Stimulated activated naive B cell treated with anti-CD40 and anti-IgM and Interleukin-4, amounts not matched to agents 10 μg/mL and 1 μg/mL and 100 μg/mL, for 72 hours (primary cell): ENCODE data around the gene CTPS1.
A peak's percentile ranks its signal among the peaks of the same experiment; 100 is the strongest.

ENCODE experiments used
- ATAC-seq, 2 donors: fragments of 150-1000 bp; cut with Tn5 transposase; replicated peaks; 2 replicates each; pipeline ENCODE4 v1.10.0; 2021; ENCODE audit warnings: moderate library complexity in 1 of 2
- DNase-seq: peaks from one replicate; pipeline ENCODE4 v3.0.0; 2021
- H3K27ac Mint-ChIP-seq: one replicate; pipeline ENCODE4 v1.8.0; 2022; ENCODE audit warnings: mild to moderate bottlenecking, mixed read lengths
- H3K27me3 Mint-ChIP-seq, 2 donors: one replicate each; pipeline ENCODE4 v1.8.0; 2022; ENCODE audit warnings: mixed read lengths in 2 of 2
- H3K36me3 Mint-ChIP-seq, 2 donors: one replicate each; pipeline ENCODE4 v1.8.0; 2022; ENCODE audit warnings: mixed read lengths in 2 of 2, mild to moderate bottlenecking in 1 of 2
- H3K4me1 Mint-ChIP-seq, 2 donors: one replicate each; pipeline ENCODE4 v1.8.0; 2022; ENCODE audit warnings: mixed read lengths in 2 of 2, mild to moderate bottlenecking in 1 of 2
- H3K4me3 Mint-ChIP-seq, 2 donors: one replicate each; pipeline ENCODE4 v1.8.0; 2022; ENCODE audit warnings: mild to moderate bottlenecking in 2 of 2, mixed read lengths in 2 of 2, moderate library complexity in 1 of 2
- H3K9me3 Mint-ChIP-seq, 2 donors: one replicate each; pipeline ENCODE4 v1.8.0; 2022; ENCODE audit warnings: mixed read lengths in 2 of 2, mild to moderate bottlenecking in 1 of 2

The CTPS1 gene

DNA sequence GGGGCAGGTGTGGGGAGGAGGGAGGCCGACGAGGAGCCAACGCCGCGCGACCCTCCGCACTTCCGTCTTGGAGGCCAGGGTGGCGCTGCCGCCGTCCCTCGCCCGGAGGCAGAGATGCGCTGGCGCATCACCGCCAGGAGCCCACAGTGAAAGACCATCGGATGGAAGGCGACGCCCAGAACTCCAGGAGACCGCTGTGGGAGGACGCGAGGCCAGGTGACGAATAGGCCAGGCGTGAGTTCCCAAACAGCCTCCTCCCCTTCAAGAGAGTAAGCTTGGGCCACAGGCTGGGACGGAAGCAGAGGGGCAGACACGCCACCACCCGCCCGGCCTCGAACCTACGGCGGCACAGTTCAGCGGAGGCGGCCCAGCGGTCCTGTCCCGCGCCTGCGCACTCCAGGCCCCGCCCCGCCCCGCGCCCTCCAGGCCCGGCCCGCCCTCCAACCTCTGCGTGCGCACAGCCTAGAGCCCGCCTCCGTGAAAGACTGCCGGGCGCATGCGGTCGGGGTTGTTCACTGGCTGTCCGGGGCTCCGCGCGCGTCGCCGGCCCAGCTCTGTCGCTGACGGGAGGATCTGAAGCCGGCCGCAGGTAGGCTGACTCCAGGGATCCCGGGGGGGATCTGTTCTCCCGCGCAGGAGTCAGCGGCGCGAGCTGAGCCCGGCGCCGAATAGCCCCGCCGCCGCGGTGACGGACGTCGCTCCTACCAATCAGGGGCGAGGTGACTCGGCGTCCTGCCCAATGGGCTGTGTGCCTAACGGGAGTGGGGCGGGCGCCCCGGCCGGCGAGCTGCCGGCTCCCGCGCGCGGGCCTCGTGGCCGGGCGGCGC, at the start of gene CTPS1:
TSS of gene CTPS1 (plus strand) at position 456 of the 827 bp plus-strand sequence. CDS start 3,595 bp downstream, outside the sequence.
- peak within 1 kb of the TSS; percentile 99 for H3K27ac Mint-ChIP-seq
- H3K4me3 Mint-ChIP-seq: peak within 1 kb of the TSS; percentile 92 to 94
- no peaks in the 10 kb centered on the region for H3K9me3 Mint-ChIP-seq
- ATAC-seq (peak; percentile 87 to 89), DNase-seq (peak; percentile 91)
- peaks cover 22 to 23% of the 10 kb centered on the region in 2 donors for H3K36me3 Mint-ChIP-seq
- H3K4me1 Mint-ChIP-seq: peaks cover 18 to 41% of the 10 kb centered on the region in 2 donors
- H3K27me3 Mint-ChIP-seq: no peaks in the 10 kb centered on the region

DNA sequence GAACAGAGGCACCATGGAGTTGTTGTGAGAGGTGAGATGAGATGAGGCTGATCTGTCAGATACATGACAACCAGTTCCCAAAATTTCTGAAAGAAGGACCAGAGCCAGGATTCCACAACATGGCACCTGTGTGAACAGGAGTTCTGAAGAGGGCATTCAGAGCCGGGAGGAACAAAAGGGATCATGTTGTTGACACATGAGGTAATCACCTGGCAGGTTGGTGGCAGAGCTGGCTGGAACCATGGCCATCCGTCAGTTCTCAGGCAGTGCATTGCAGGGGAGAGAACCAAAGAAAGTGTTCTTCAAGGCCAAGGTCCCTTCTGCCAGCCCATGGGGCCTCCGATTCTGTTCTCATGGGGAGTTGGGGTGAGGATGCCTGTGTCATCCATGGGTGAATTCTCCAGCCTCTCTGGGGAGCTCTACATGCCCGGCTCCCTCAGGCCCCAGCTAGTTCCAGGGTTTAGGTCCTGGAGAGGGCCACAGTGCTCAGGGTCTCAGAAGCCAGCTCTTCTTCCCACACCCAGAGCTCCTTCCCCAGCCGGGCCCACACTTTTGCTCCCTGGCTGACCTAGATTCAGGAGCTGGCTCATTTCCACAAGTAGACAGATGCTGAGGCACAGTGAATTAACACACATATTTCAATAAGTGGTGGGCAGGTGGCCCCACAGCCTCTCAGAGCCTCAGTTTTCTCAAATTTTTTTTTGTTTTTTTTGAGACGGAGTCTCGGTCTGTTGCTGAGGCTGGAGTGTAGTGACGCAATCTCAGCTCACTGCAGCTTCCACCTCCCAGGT, 49.1 kb upstream of the CTPS1 start:
- H3K27ac Mint-ChIP-seq: no peak overlapping the region
- H3K36me3 Mint-ChIP-seq: no peaks in the 10 kb centered on the region
- H3K9me3 Mint-ChIP-seq: no peaks in the 10 kb centered on the region
- ATAC-seq (no peak), DNase-seq (no peak)
- H3K4me1 Mint-ChIP-seq: peaks cover 0 to 3% of the 10 kb centered on the region in 2 donors
- no peak overlapping the region for H3K4me3 Mint-ChIP-seq
- peaks cover 15 to 19% of the 10 kb centered on the region in 2 donors for H3K27me3 Mint-ChIP-seq

DNA sequence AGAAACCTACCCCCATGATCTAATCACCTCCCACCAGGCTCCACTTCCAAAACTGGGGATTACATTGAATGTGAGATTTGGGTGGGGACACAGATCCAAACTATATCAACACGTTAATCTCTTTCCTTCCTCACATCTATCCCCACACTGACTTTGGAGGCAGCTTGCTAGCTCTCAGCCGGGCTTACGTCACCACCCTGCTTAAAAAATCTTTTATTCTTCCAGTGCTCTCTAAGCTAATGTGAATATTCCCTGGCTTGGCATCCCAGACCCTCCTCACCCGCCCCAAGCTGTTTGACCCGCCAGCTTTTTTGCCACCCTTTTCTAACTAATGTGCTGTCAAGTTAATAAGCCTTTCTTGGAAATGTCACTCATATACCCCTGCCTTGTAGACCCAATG, 47.9 kb upstream of the CTPS1 start:
- H3K4me1 Mint-ChIP-seq: peaks cover 0 to 3% of the 10 kb centered on the region in 2 donors
- no peaks in the 10 kb centered on the region for H3K36me3 Mint-ChIP-seq
- no peaks in the 10 kb centered on the region for H3K9me3 Mint-ChIP-seq
- ATAC-seq: no peak
- H3K27ac Mint-ChIP-seq: no peak overlapping the region
- H3K4me3 Mint-ChIP-seq: no peak overlapping the region
- no peak for DNase-seq
- H3K27me3 Mint-ChIP-seq: peaks cover 15 to 19% of the 10 kb centered on the region in 2 donors

DNA sequence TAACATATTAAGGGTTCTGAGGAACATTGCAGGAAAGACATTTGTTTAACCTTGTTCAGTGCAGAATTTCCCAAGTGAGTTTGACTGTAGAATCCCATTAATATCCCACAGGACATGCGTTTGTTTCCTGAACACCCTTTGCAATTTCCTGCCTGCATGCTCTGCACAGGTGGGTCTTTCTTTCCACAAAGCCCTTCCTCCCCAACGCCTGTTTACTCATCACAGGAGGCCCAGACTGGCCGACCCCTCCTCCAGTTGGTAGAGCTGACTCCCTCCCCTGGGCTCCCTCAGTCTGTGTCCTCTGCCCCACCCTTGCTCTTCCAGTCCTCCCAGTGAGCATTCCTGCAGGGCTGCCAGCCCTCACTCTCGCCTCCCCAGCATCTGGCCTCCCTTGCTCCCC, 47.5 kb upstream of the CTPS1 start:
- ATAC-seq (no peak), DNase-seq (no peak)

DNA sequence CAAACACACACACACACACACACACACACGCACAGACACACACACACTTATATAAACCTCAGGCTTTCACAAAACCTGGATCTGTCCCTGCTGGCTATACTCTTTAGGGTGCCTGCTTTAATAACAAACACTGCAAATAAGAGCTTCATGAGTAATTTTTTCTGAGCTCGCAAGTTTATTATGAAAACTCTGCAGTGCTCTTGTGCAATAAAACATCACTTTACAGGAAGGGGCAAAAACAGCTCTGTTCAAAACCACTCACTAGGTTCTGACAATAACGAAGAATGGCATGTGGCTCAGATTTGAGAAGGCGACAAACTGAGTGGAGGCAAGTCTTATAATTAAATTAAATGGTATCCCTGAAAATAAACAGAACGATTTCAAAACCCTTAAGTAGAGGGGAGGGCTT, 42.6 kb upstream of the CTPS1 start:
- no peaks in the 10 kb centered on the region for H3K4me1 Mint-ChIP-seq
- peaks cover 8 to 9% of the 10 kb centered on the region in 2 donors for H3K27me3 Mint-ChIP-seq

More for the DNA sequence above, 47.5 kb upstream of the CTPS1 start:
- H3K27ac Mint-ChIP-seq: no peak overlapping the region
- peaks cover 0 to 3% of the 10 kb centered on the region in 2 donors for H3K4me1 Mint-ChIP-seq
- H3K9me3 Mint-ChIP-seq: no peaks in the 10 kb centered on the region
- H3K36me3 Mint-ChIP-seq: no peaks in the 10 kb centered on the region
- H3K4me3 Mint-ChIP-seq: peak overlapping the region in 1 of 2 donors; percentile 23
- peaks cover 15 to 19% of the 10 kb centered on the region in 2 donors for H3K27me3 Mint-ChIP-seq

DNA sequence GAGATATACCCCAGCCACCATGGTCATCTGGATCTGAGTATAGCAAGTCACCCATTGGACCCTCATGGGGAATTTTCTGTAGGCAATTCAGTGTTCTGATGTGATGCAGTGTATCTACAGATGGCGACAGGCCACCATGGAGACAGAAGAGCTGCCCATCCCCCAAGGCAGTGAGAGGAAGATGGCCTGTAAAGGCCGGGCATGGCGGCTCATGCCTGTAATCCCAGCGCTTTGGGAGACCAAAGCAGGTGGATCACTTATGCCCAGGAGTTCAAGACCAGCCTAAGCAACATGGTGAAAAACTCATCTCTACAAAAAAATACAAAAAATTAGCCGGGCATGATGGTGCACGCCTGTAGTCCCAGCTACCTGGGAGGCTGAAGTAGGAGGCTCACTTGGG, 41.1 kb upstream of the CTPS1 start:
- Mint-ChIP-seq H3K27ac (no peak overlapping the region), H3K9me3 (no peaks in the 10 kb centered on the region), H3K4me1 (no peaks in the 10 kb centered on the region), H3K27me3 (peaks cover 0 to 4% of the 10 kb centered on the region in 2 donors), H3K36me3 (no peaks in the 10 kb centered on the region), H3K4me3 (no peak overlapping the region)
- DNase-seq: no peak
- ATAC-seq: no peak

More for the DNA sequence above, 42.6 kb upstream of the CTPS1 start:
- Mint-ChIP-seq H3K9me3 (no peaks in the 10 kb centered on the region), H3K4me3 (no peak overlapping the region), H3K36me3 (no peaks in the 10 kb centered on the region), H3K27ac (no peak overlapping the region)
- DNase-seq: no peak
- no peak for ATAC-seq

- Mint-ChIP-seq H3K27ac (no peak overlapping the region), H3K36me3 (no peaks in the 10 kb centered on the region), H3K27me3 (peaks cover 1 to 5% of the 10 kb centered on the region in 2 donors), H3K4me3 (no peak overlapping the region), H3K4me1 (no peaks in the 10 kb centered on the region), H3K9me3 (no peaks in the 10 kb centered on the region)
- no peak for ATAC-seq
- DNase-seq: no peak
Observed at GRCh38 chr1:40939320-40940059, 40.0 kb upstream of the CTPS1 start.

DNA sequence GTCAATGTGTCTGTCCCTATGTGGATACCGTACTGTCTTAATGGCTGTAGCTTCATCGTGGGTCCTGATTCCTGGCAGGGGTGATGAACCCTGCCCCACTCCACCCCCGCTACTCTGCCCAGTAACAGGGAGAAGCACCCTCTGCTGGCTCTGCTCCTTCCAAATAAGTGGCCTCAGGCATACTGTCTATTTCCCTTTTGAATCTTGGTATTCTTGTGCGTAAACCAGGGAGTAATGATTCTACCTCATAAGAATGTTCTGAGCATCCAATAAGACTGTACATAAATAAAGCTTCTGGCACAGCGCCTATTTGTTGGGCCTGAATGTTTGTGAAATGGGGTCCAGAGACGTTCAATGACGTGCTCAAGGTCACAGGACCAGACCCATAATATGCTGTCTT, 35.2 kb upstream of the CTPS1 start:
- Mint-ChIP-seq H3K27me3 (peaks cover 19 to 21% of the 10 kb centered on the region in 2 donors), H3K36me3 (peaks cover 0 to 8% of the 10 kb centered on the region in 2 donors), H3K4me1 (peaks cover 0 to 8% of the 10 kb centered on the region in 2 donors), H3K4me3 (no peak overlapping the region), H3K27ac (no peak overlapping the region), H3K9me3 (no peaks in the 10 kb centered on the region)
- no peak for DNase-seq
- ATAC-seq: no peak

GRCh38 chr1:40944841-40945430, 34.6 kb upstream of the CTPS1 start:
- no peaks in the 10 kb centered on the region for H3K9me3 Mint-ChIP-seq
- peaks cover 0 to 8% of the 10 kb centered on the region in 2 donors for H3K4me1 Mint-ChIP-seq
- H3K4me3 Mint-ChIP-seq: no peak overlapping the region
- no peak for ATAC-seq
- H3K27ac Mint-ChIP-seq: no peak overlapping the region
- no peak for DNase-seq
- peaks cover 20 to 23% of the 10 kb centered on the region in 2 donors for H3K27me3 Mint-ChIP-seq
- peaks cover 0 to 8% of the 10 kb centered on the region in 2 donors for H3K36me3 Mint-ChIP-seq

DNA sequence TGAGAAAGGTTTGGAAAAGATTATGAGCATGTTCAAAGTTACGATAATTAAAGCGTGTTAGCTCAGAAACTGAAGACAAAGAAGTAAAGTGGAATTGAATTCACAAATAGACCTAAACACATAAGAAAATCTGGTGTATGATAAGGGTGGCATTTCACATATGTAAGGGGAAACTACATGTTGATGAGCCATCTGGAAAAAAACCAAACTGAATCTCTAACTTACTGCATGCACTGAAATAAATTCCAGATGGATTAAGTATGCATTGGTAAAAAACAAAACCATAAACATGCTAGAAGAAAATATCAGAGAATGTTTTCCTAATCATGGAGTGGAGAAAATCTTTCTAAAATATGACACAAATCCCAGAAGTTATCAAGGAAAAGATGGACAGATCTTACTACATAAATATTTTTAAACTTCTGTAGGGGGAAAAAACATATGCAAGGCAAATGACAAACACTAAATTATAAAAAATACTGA, 34.0 kb upstream of the CTPS1 start:
- ATAC-seq (no peak), DNase-seq (no peak)
- Mint-ChIP-seq H3K27ac (no peak overlapping the region), H3K9me3 (no peaks in the 10 kb centered on the region), H3K36me3 (peaks cover 0 to 8% of the 10 kb centered on the region in 2 donors), H3K27me3 (peaks cover 20 to 23% of the 10 kb centered on the region in 2 donors), H3K4me3 (no peak overlapping the region), H3K4me1 (peaks cover 0 to 8% of the 10 kb centered on the region in 2 donors)

DNA sequence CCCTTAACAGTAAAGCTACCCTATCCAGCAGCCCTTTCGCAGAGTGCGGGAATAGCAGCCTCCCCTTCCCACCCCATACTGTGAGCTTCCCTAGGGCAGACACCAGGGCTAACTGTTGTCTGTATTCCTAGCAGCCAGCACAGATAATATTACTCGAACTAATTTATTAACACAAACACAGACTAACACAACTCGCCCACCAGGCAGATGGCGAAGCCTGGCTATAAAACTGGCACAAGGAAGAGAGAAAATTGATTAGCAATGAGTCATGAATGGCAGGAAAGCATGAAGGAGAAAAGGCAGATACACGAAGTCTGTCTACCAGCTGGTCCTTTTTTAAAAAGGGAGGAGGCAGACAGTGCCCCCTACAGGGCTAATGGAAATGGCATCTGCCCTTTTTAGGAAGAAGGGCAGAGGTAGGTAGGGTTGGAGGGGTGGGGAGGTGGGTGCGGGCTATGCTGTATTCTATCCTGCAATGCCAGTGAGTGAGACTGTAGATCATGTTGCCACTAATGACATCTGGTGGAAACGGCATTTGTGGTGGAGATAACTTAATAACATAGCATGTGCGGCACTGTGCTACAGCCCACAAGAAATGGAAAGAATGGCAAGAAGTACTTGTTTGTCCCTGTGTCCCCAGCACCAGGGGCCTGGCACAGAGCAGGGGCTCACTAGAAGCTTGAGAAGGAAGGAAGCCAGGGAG, 30.6 kb upstream of the CTPS1 start:
- ATAC-seq: peak; percentile 67 to 73
- Mint-ChIP-seq H3K4me1 (peaks cover 6 to 20% of the 10 kb centered on the region in 2 donors), H3K36me3 (peaks cover 0 to 8% of the 10 kb centered on the region in 2 donors), H3K4me3 (no peak overlapping the region), H3K27ac (no peak overlapping the region), H3K9me3 (no peaks in the 10 kb centered on the region), H3K27me3 (peaks cover 33 to 37% of the 10 kb centered on the region in 2 donors)
- DNase-seq: peak; percentile 18

- H3K27me3 Mint-ChIP-seq: peaks cover 34 to 38% of the 10 kb centered on the region in 2 donors
- no peak overlapping the region for H3K4me3 Mint-ChIP-seq
- peaks cover 8 to 26% of the 10 kb centered on the region in 2 donors for H3K4me1 Mint-ChIP-seq
- ATAC-seq: no peak
- H3K27ac Mint-ChIP-seq: no peak overlapping the region
- no peaks in the 10 kb centered on the region for H3K9me3 Mint-ChIP-seq
- H3K36me3 Mint-ChIP-seq: peaks cover 0 to 8% of the 10 kb centered on the region in 2 donors
- no peak for DNase-seq
Observed at GRCh38 chr1:40949563-40949962, 29.9 kb upstream of the CTPS1 start.
